ENCODE data around the gene CAST.

The CAST gene

GRCh38 chr5:96649251-96649662, 12.9 kb upstream of the CAST start:
- Histone ChIP-seq H3K27me3 (ENCODE audit: insufficient read depth, low read depth, severe bottlenecking) (no peaks in the 10 kb centered on the region), H3K4me3 (ENCODE audit: low read depth, low read length) (no peak overlapping the region), H3K36me3 (no peaks in the 10 kb centered on the region), H3K9me3 (ENCODE audit: severe bottlenecking) (no peaks in the 10 kb centered on the region), H3K27ac (no peak overlapping the region)
- no peak for TF ChIP-seq CTCF (IDR thresholded peaks at IDR 0.05; ENCODE audit: low read depth, low read length)
- DNase-seq, result no peak

GRCh38 chr5:96649681-96650540, 12.3 kb upstream of the CAST start:
- H3K27me3 ChIP-seq (ENCODE audit: insufficient read depth, low read depth, severe bottlenecking), result no peaks in the 10 kb centered on the region
- H3K36me3 ChIP-seq, result no peaks in the 10 kb centered on the region
- H3K27ac ChIP-seq, result no peak overlapping the region
- no peak for TF ChIP-seq CTCF (IDR thresholded peaks at IDR 0.05; ENCODE audit: low read depth, low read length)
- DNase-seq, result no peak
- no peaks in the 10 kb centered on the region for H3K9me3 ChIP-seq (ENCODE audit: severe bottlenecking)
- H3K4me3 ChIP-seq (ENCODE audit: low read depth, low read length), result no peak overlapping the region

DNA sequence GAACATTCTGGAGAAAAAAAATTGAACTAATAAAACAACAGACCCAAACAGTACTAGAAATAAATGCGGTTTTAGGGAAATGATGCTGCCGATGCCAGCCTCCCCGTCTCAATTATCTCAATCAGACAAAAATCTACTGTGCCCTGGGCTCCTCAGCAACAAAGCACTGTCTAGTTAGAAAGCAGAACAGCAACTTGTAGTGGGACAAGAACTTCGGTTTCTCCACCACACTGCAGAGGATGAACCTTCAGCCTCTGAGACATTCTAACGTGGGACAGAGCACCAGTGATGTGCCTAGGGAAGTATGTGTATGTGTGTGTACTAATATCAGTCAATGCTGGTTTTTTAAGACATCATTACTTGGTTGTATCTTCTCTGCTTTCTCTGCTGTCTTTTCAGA, 11.1 kb upstream of the CAST start:
- no peak for TF ChIP-seq CTCF (IDR thresholded peaks at IDR 0.05; ENCODE audit: low read depth, low read length)
- H3K9me3 ChIP-seq (ENCODE audit: severe bottlenecking), result no peaks in the 10 kb centered on the region

GRCh38 chr5:96651948-96652753, 10.0 kb upstream of the CAST start:
- DNase-seq, result peak; percentile 25
- Histone ChIP-seq H3K36me3 (no peaks in the 10 kb centered on the region), H3K27me3 (ENCODE audit: insufficient read depth, low read depth, severe bottlenecking) (no peaks in the 10 kb centered on the region), H3K27ac (no peak overlapping the region; the same call in 1 of the 2 replicates), H3K9me3 (ENCODE audit: severe bottlenecking) (no peaks in the 10 kb centered on the region), H3K4me3 (ENCODE audit: low read depth, low read length) (no peak overlapping the region)
- peak; percentile 47; the same call in 1 of the 2 replicates for TF ChIP-seq CTCF (IDR thresholded peaks at IDR 0.05; ENCODE audit: low read depth, low read length)

More for the DNA sequence above, 11.1 kb upstream of the CAST start:
- no peak overlapping the region for H3K27ac ChIP-seq
- H3K4me3 ChIP-seq (ENCODE audit: low read depth, low read length), result no peak overlapping the region
- H3K36me3 ChIP-seq, result no peaks in the 10 kb centered on the region
- no peak for DNase-seq
- no peaks in the 10 kb centered on the region for H3K27me3 ChIP-seq (ENCODE audit: insufficient read depth, low read depth, severe bottlenecking)

DNA sequence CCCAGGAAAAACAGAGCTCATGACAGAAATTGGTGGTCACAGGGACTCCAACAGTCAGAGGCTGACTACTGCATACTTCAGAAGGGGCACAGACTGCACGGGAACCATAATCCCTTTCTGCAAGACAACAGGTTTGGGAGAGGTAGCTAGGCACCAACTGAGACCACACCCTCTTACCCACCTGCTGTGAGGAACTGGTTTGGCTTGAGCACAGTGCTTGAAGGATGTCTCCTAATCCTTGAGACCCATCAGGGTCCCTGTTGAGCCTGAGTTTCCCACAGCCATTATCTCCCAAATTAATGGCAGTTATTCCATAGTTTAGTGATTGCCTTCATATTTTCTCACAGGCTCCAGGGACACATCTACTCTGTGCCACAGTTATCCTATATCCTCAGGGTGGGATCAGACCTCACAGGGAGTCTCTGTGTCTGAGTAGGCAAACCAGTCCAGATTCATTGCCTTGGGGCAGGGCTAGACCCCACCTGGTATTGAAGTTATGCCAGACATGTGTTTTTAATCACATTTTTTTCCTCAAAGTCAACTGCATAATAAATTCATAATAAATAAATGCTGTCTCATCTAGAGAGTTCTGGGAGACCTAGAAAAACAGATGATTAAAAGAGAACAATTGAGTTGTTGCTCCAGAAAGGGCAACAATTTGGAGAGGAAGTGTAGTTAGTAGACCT, 9.3 kb upstream of the CAST start:
- H3K9me3 ChIP-seq (ENCODE audit: severe bottlenecking), result no peaks in the 10 kb centered on the region
- no peak for DNase-seq
- no peak overlapping the region for H3K27ac ChIP-seq
- no peak overlapping the region for H3K4me3 ChIP-seq (ENCODE audit: low read depth, low read length)
- no peaks in the 10 kb centered on the region for H3K36me3 ChIP-seq
- TF ChIP-seq CTCF (IDR thresholded peaks at IDR 0.05; ENCODE audit: low read depth, low read length), result no peak
- no peaks in the 10 kb centered on the region for H3K27me3 ChIP-seq (ENCODE audit: insufficient read depth, low read depth, severe bottlenecking)

Data from WERI-Rb-1 (cell line).